Panc1 (cell line): ENCODE measurements around the gene FILIP1. TPM values are rescaled to one million over a fixed set of nuclear protein-coding genes. Genes with fewer than 3 reads are reported as not detected.

Experiments
- ATAC-seq: fragments of 200-7000 bp; cut with Tn5 transposase; 2 replicates; pipeline ENCODE4 v1.9.1; 2020; ENCODE audit warnings: mild to moderate bottlenecking, moderate library complexity
- BruUV-seq: library from RNA; stranded (reverse); fragments of 400-500 nt; replicated peaks from 2 replicates; lab custom pipeline; 2021; lab: Mats Ljungman, UMichigan
- CTCF ChIA-PET: fragments of 300-600 bp; sonication (Branson Sonifier 250); formaldehyde crosslinking; loops from one replicate; lab custom pipeline; 2022; ENCODE audit warnings: antibody characterized with exemption; lab: Charles Lee
- POLR2A ChIA-PET: fragments of 300-600 bp; sonication (Branson Sonifier 250); formaldehyde crosslinking; loops from one replicate; lab custom pipeline; 2022; ENCODE audit warnings: antibody characterized with exemption; lab: Charles Lee
- DNase-seq: peaks from one replicate; pipeline ENCODE4 v3.0.0-alpha.2; 2010; ENCODE audit warnings: low read depth, low spot score
- H3K27ac ChIP-seq: 2 replicates; pipeline ENCODE4 v1.5.1; 2011; ENCODE audit warnings: mild to moderate bottlenecking, low read length, inconsistent platforms
- H3K27me3 ChIP-seq: fragments of 200-500 bp; sonication (Bioruptor generic); 2 replicates; pipeline ENCODE4 v1.6.0; 2014; ENCODE audit warnings: low read length, inconsistent platforms; ENCODE audit not compliant: control insufficient read depth, insufficient read depth
- H3K36me3 ChIP-seq: fragments of 200-500 bp; sonication (Bioruptor generic); 2 replicates; pipeline ENCODE4 v1.5.1; 2014; ENCODE audit warnings: inconsistent platforms, mild to moderate bottlenecking, low read length, moderate library complexity; ENCODE audit not compliant: control insufficient read depth, insufficient read depth
- H3K4me1 ChIP-seq: 2 replicates; pipeline ENCODE4 v1.5.1; 2011; ENCODE audit warnings: inconsistent platforms, mild to moderate bottlenecking, low read length, moderate library complexity; ENCODE audit not compliant: control insufficient read depth, insufficient read depth
- H3K4me3 ChIP-seq, 2 experiments: 2 replicates each; pipeline ENCODE4 v1.5.1; 2011 to 2012; ENCODE audit warnings: low read depth in 2 of 2, low read length in 2 of 2, mild to moderate bottlenecking in 2 of 2, inconsistent platforms in 1 of 2, moderate library complexity in 1 of 2
- H3K9me3 ChIP-seq: fragments of 200-500 bp; sonication (Bioruptor generic); 2 replicates; pipeline ENCODE4 v1.5.1; 2014; ENCODE audit warnings: low read depth, mild to moderate bottlenecking, inconsistent platforms, low read length, moderate library complexity; ENCODE audit not compliant: control insufficient read depth, insufficient read depth
- CTCF ChIP-seq: fragments of 450-650 bp; IDR thresholded peaks from 2 replicates; pipeline ENCODE4 v1.5.1; 2017; ENCODE audit warnings: mild to moderate bottlenecking
- POLR2AphosphoS5 ChIP-seq: IDR thresholded peaks from 2 replicates; pipeline ENCODE4 v1.6.1; 2012; ENCODE audit warnings: mild to moderate bottlenecking, low read depth, low read length, moderate library complexity
- SIN3A ChIP-seq: IDR thresholded peaks from 2 replicates; pipeline ENCODE4 v1.6.1; 2012; ENCODE audit warnings: low read depth, mild to moderate bottlenecking, low read length, moderate library complexity, borderline replicate concordance; ENCODE audit not compliant: insufficient read depth
- TCF7L2 ChIP-seq: IDR thresholded peaks from 2 replicates; pipeline ENCODE4 v1.6.1; 2011; ENCODE audit warnings: mild to moderate bottlenecking, low read depth, low read length, inconsistent platforms
- in situ Hi-C: cut with HindIII; loops from 2 replicates; pipeline ENCODE4 v1.10.0; 2016; ENCODE audit warnings: low sequenced_read_pairs, low pct_unique_long_range_greater_than_20kb
- intact Hi-C: fragments of 100-400 bp; cut with micrococcal nuclease; formaldehyde crosslinking; loops from one replicate; pipeline ENCODE4 v1.10.0; 2022; ENCODE audit not compliant: unreplicated experiment
- total RNA-seq: library from RNA; stranded (reverse); gene quantifications from one replicate; pipeline ENCODE4 v1.2.1, GENCODE V29; 2021; ENCODE audit not compliant: unreplicated experiment
- TF ChIP-seq, protein P1 (sequence below), 2 experiments: IDR thresholded peaks; 2 replicates each; pipeline ENCODE4 v1.6.1; 2011 to 2012; ENCODE audit warnings: low read depth in 2 of 2, control low read depth in 1 of 2, low read length in 1 of 2, mild to moderate bottlenecking in 1 of 2, moderate library complexity in 1 of 2; ENCODE audit not compliant: insufficient read depth in 1 of 2

The FILIP1 gene
- total RNA-seq, 1 experiment from 2014 or later = 0.26 TPM

- no peaks in the 10 kb centered on the region for H3K9me3 ChIP-seq
- H3K4me3 ChIP-seq = no peak overlapping the region
- DNase-seq = no peak
- ChIA-PET CTCF (no interaction called here), POLR2A (no interaction called here)
- in situ Hi-C loops = no loop called here
- TF ChIP-seq TCF7L2 (no peak), POLR2AphosphoS5 (no peak), SIN3A (no peak), CTCF (no peak)
- TF ChIP-seq, protein P1, sequence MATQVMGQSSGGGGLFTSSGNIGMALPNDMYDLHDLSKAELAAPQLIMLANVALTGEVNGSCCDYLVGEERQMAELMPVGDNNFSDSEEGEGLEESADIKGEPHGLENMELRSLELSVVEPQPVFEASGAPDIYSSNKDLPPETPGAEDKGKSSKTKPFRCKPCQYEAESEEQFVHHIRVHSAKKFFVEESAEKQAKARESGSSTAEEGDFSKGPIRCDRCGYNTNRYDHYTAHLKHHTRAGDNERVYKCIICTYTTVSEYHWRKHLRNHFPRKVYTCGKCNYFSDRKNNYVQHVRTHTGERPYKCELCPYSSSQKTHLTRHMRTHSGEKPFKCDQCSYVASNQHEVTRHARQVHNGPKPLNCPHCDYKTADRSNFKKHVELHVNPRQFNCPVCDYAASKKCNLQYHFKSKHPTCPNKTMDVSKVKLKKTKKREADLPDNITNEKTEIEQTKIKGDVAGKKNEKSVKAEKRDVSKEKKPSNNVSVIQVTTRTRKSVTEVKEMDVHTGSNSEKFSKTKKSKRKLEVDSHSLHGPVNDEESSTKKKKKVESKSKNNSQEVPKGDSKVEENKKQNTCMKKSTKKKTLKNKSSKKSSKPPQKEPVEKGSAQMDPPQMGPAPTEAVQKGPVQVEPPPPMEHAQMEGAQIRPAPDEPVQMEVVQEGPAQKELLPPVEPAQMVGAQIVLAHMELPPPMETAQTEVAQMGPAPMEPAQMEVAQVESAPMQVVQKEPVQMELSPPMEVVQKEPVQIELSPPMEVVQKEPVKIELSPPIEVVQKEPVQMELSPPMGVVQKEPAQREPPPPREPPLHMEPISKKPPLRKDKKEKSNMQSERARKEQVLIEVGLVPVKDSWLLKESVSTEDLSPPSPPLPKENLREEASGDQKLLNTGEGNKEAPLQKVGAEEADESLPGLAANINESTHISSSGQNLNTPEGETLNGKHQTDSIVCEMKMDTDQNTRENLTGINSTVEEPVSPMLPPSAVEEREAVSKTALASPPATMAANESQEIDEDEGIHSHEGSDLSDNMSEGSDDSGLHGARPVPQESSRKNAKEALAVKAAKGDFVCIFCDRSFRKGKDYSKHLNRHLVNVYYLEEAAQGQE (IDR thresholded peaks at IDR 0.05; ENCODE audit: insufficient read depth in 1 of 2, low read depth in 2 of 2, low read length in 1 of 2) = no peak
- no peak overlapping the region for H3K27ac ChIP-seq
- H3K4me1 ChIP-seq = no peaks in the 10 kb centered on the region; the same call in 1 of the 2 replicates
- BruUV-seq = no TSS peak
- intact Hi-C loops = no loop called here
- no peaks in the 10 kb centered on the region for H3K27me3 ChIP-seq
- ATAC-seq = no peak
- no peaks in the 10 kb centered on the region for H3K36me3 ChIP-seq
These were observed 202.3 kb downstream of the FILIP1 start for GRCh38 chr6:75291331-75291730.

DNA sequence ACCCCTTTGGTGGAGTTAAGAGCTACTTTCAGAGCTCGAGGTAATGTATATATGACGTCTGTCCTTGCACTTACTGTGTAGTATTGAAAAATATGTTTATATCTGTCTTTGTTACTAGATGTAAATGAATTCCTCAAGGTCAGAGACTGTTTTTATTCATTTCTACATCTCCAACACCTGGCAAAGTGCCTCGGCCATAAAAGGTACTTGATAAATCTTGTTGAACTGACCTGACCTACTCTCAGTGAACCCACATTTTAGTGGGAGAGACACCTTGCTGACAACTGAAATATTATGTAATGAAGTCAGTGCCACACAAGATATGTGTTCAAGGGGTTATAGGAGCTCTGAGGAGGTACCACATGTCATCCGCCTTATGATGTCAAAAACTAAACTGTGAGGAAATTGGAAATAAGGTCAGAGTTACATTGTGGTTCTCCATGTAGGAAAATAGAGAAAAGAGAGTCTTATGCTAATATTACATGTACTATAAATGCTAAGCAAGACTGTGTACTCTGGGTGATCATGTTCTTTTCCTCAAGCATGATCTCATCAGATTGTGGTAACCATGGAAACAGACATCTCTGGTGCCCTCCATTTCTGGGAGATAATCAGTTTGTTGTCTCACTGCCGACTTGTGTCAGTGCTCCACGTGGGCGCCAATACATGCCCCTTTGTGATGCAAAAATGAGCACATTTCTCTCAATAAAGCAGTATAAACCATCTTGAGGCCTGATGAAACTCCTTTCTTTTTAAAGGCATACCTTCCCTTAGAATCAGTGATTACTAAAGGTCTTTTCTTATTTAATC is 203.3 kb downstream of the FILIP1 start:
- POLR2A ChIA-PET = no interaction called here
- DNase-seq (no peak), ATAC-seq (no peak)
- intact Hi-C loops (no loop called here), in situ Hi-C loops (no loop called here)
- Histone ChIP-seq H3K36me3 (no peaks in the 10 kb centered on the region), H3K27ac (no peak overlapping the region), H3K4me1 (peaks cover 3% of the 10 kb centered on the region; the same call in 1 of the 2 replicates), H3K27me3 (no peaks in the 10 kb centered on the region), H3K9me3 (no peaks in the 10 kb centered on the region), H3K4me3 (no peak overlapping the region)
- CTCF ChIA-PET = no interaction called here
- no peak for TF ChIP-seq SIN3A
- TF ChIP-seq, protein P1 (IDR thresholded peaks at IDR 0.05; ENCODE audit: insufficient read depth in 1 of 2, low read depth in 2 of 2, low read length in 1 of 2) = no peak
- TF ChIP-seq TCF7L2 = no peak
- no peak for TF ChIP-seq POLR2AphosphoS5
- no peak for TF ChIP-seq CTCF
- BruUV-seq = no TSS peak
